H1 (cell line): ENCODE measurements around the gene BTK. TPM values are rescaled to one million over a fixed set of nuclear protein-coding genes. Genes with fewer than 3 reads are reported as not detected.

Source experiments
- CTCF ChIA-PET: fragments of 300-600 bp; sonication (Branson Sonifier 250); formaldehyde crosslinking; loops from one replicate; lab custom pipeline; 2021; ENCODE audit not compliant: partially characterized antibody; lab: Charles Lee
- POLR2A ChIA-PET: fragments of 300-600 bp; sonication (Branson Sonifier 250); formaldehyde crosslinking; loops from one replicate; lab custom pipeline; 2021; ENCODE audit warnings: inconsistent platforms; ENCODE audit not compliant: partially characterized antibody; lab: Charles Lee
- DNase-seq, 2 experiments: peaks; one replicate each; pipeline versions ENCODE4 v3.0.0 to v3.0.0-alpha.2; 2010 to 2022; ENCODE audit warnings: low spot score in 2 of 2, low read depth in 1 of 2, mixed read lengths in 1 of 2
- FAIRE-seq: peaks from 2 replicates; lab custom pipeline; 2011; peaks lifted over from hg19 to GRCh38; lab: Jason Lieb, UNC
- H2AFZ ChIP-seq: 2 replicates; pipeline ENCODE4 v1.8.1; 2012; ENCODE audit warnings: low read length, inconsistent platforms
- H2AK5ac ChIP-seq: 2 replicates; pipeline ENCODE4 v1.6.1; 2013; ENCODE audit warnings: low read depth, low read length
- H2BK120ac ChIP-seq: replicated peaks from 2 replicates; pipeline ENCODE3; 2013; ENCODE audit warnings: low read depth, low read length, inconsistent platforms
- H2BK12ac ChIP-seq: 2 replicates; pipeline ENCODE4 v1.6.1; 2013; ENCODE audit warnings: low read depth, low read length
- H2BK15ac ChIP-seq: 2 replicates; pipeline ENCODE4 v1.6.1; 2013; ENCODE audit warnings: low read length
- H2BK20ac ChIP-seq: 2 replicates; pipeline ENCODE4 v1.6.1; 2013; ENCODE audit warnings: low read length
- H2BK5ac ChIP-seq: 2 replicates; pipeline ENCODE4 v1.6.1; 2013; ENCODE audit warnings: low read depth, low read length
- H3K14ac ChIP-seq: 2 replicates; pipeline ENCODE4 v1.6.1; 2013; ENCODE audit warnings: inconsistent platforms; ENCODE audit not compliant: insufficient read length
- H3K18ac ChIP-seq: 2 replicates; pipeline ENCODE4 v1.6.1; 2013; ENCODE audit warnings: low read length; ENCODE audit errors: extremely low read depth
- H3K23ac ChIP-seq: 2 replicates; pipeline ENCODE4 v1.6.1; 2013; ENCODE audit warnings: inconsistent platforms; ENCODE audit not compliant: insufficient read length
- H3K23me2 ChIP-seq: 2 replicates; pipeline ENCODE4 v1.6.1; 2013; ENCODE audit warnings: low read depth, low read length
- H3K27ac ChIP-seq: 2 replicates; pipeline ENCODE4 v1.6.1; 2011; ENCODE audit warnings: low read depth, low read length, inconsistent platforms
- H3K27me3 ChIP-seq, 4 experiments: replicated peaks in 1 of 4; 1 replicate in 1 of 4; 2 replicates in 3 of 4; pipeline versions ENCODE4 v1.6.1 to v1.8.1; 2011 to 2013; ENCODE audit warnings: low read length in 3 of 4, mild to moderate bottlenecking in 3 of 4, inconsistent platforms in 2 of 4, mixed read lengths in 2 of 4, moderate library complexity in 1 of 4; ENCODE audit not compliant: control insufficient read depth in 3 of 4, insufficient read depth in 3 of 4; ENCODE audit errors: extremely low read depth in 1 of 4
- H3K36me3 ChIP-seq, 4 experiments: 2 replicates each; pipeline versions ENCODE4 v1.6.1 to v1.8.1; 2011 to 2013; ENCODE audit warnings: mild to moderate bottlenecking in 4 of 4, low read length in 3 of 4, moderate library complexity in 2 of 4, control low read depth in 1 of 4, inconsistent platforms in 1 of 4; ENCODE audit not compliant: insufficient read depth in 4 of 4, control insufficient read depth in 2 of 4
- H3K4ac ChIP-seq: replicated peaks from 2 replicates; pipeline ENCODE3; 2013; ENCODE audit warnings: low read length, low read depth, mixed read lengths, inconsistent platforms; ENCODE audit not compliant: insufficient read length
- H3K4me1 ChIP-seq, 4 experiments: replicated peaks in 1 of 4; 1 replicate in 1 of 4; 2 replicates in 3 of 4; pipeline versions ENCODE4 v1.6.1 to v1.8.1; 2011 to 2013; ENCODE audit warnings: low read length in 3 of 4, inconsistent platforms in 2 of 4, mixed read lengths in 1 of 4; ENCODE audit not compliant: insufficient read depth in 4 of 4, control insufficient read depth in 3 of 4
- H3K4me2 ChIP-seq, 2 experiments: 2 replicates each; pipeline versions ENCODE4 v1.6.1 to v1.8.1; 2011 to 2013; ENCODE audit warnings: low read depth in 2 of 2, low read length in 2 of 2, control low read depth in 1 of 2, inconsistent platforms in 1 of 2, mild to moderate bottlenecking in 1 of 2; ENCODE audit not compliant: insufficient read depth in 1 of 2
- H3K4me3 ChIP-seq, 4 experiments: fragments of 200-600, 300-600 bp in 1 of 4; sonication (generic), shearing (Covaris generic), sonication (Bioruptor Twin) in 1 of 4; 2 replicates each; pipeline versions ENCODE4 v1.5.1 to v1.8.1; 2011 to 2016; ENCODE audit warnings: low read length in 4 of 4, low read depth in 3 of 4, control low read depth in 2 of 4, inconsistent platforms in 2 of 4, mild to moderate bottlenecking in 2 of 4, mixed read lengths in 1 of 4, moderate library complexity in 1 of 4; ENCODE audit not compliant: insufficient read depth in 2 of 4; ENCODE audit errors: extremely low read depth in 1 of 4
- H3K56ac ChIP-seq: replicated peaks from 2 replicates; pipeline ENCODE3; 2013; ENCODE audit warnings: low read depth, mild to moderate bottlenecking, mixed read lengths, low read length, inconsistent platforms; ENCODE audit not compliant: insufficient read length
- H3K79me1 ChIP-seq: 2 replicates; pipeline ENCODE4 v1.6.1; 2013; ENCODE audit warnings: low read depth, low read length, control low read depth
- H3K79me2 ChIP-seq, 2 experiments: 2 replicates each; pipeline versions ENCODE4 v1.6.1 to v1.8.1; 2012 to 2013; ENCODE audit warnings: low read length in 2 of 2, mild to moderate bottlenecking in 2 of 2, inconsistent platforms in 1 of 2; ENCODE audit not compliant: insufficient read depth in 2 of 2, control insufficient read depth in 1 of 2
- H3K9ac ChIP-seq, 4 experiments: replicated peaks in 1 of 4; 1 replicate in 1 of 4; 2 replicates in 3 of 4; pipeline versions ENCODE4 v1.6.1 to v1.8.1; 2011 to 2013; ENCODE audit warnings: low read depth in 3 of 4, low read length in 3 of 4, control low read depth in 2 of 4, mild to moderate bottlenecking in 2 of 4, moderate library complexity in 2 of 4, inconsistent platforms in 1 of 4; ENCODE audit errors: extremely low read depth in 1 of 4
- H3K9me3 ChIP-seq, 2 experiments: 2 replicates each; pipeline versions ENCODE4 v1.6.1 to v1.8.1; 2012 to 2013; ENCODE audit warnings: mild to moderate bottlenecking in 2 of 2, moderate library complexity in 2 of 2, control low read depth in 1 of 2, inconsistent platforms in 1 of 2, low read depth in 1 of 2, low read length in 1 of 2, mixed read lengths in 1 of 2; ENCODE audit not compliant: insufficient read depth in 2 of 2
- H4K20me1 ChIP-seq, 2 experiments: replicated peaks in 1 of 2; 2 replicates each; pipeline versions ENCODE3 to v1.8.1; 2011 to 2013; ENCODE audit warnings: inconsistent platforms in 2 of 2, low read length in 2 of 2, mild to moderate bottlenecking in 1 of 2; ENCODE audit not compliant: insufficient read depth in 2 of 2, control insufficient read depth in 1 of 2
- H4K5ac ChIP-seq: 2 replicates; pipeline ENCODE4 v1.6.1; 2013; ENCODE audit warnings: low read length, low read depth, mixed read lengths, inconsistent platforms; ENCODE audit not compliant: insufficient read length
- H4K8ac ChIP-seq: 2 replicates; pipeline ENCODE4 v1.8.0; 2013; ENCODE audit warnings: mild to moderate bottlenecking, moderate library complexity, low read length, inconsistent platforms; ENCODE audit not compliant: insufficient read depth; ENCODE audit errors: extremely low read depth
- H4K91ac ChIP-seq: replicated peaks from 2 replicates; pipeline ENCODE3; 2013; ENCODE audit warnings: low read length, mixed read lengths, inconsistent platforms; ENCODE audit not compliant: insufficient read length
- BCL11A ChIP-seq, 2 experiments: IDR thresholded peaks; one replicate each; pipeline ENCODE4 v1.6.1; 2011; ENCODE audit warnings: low read depth in 2 of 2, low read length in 2 of 2, mild to moderate bottlenecking in 2 of 2
- CHD2 ChIP-seq: IDR thresholded peaks from 2 replicates; pipeline ENCODE4 v1.6.1; 2012; ENCODE audit warnings: low read length, improper control_type of control experiment
- EP300 ChIP-seq, 2 experiments: IDR thresholded peaks; 1 replicate in 1 of 2; 2 replicates in 1 of 2; pipeline ENCODE4 v1.6.1; 2011 to 2012; ENCODE audit warnings: low read depth in 2 of 2, low read length in 2 of 2, mild to moderate bottlenecking in 2 of 2, borderline replicate concordance in 1 of 2, inconsistent platforms in 1 of 2, moderate library complexity in 1 of 2
- KDM4A ChIP-seq: IDR thresholded peaks from one replicate; pipeline ENCODE4 v1.7.1; 2012; ENCODE audit warnings: low read depth, mild to moderate bottlenecking, moderate library complexity, low read length, inconsistent platforms; ENCODE audit not compliant: severe bottlenecking
- NRF1 ChIP-seq: IDR thresholded peaks from 2 replicates; pipeline ENCODE4 v1.6.1; 2011; ENCODE audit warnings: mild to moderate bottlenecking, low read depth, low read length, improper control_type of control experiment
- SP4 ChIP-seq: IDR thresholded peaks from 2 replicates; pipeline ENCODE4 v1.6.1; 2012; ENCODE audit warnings: low read length, inconsistent platforms
- TEAD4 ChIP-seq: IDR thresholded peaks from 2 replicates; pipeline ENCODE4 v1.6.1; 2012; ENCODE audit warnings: low read depth, low read length, inconsistent platforms, mixed read lengths
- WGBS, 2 experiments: shearing (Covaris generic) in 1 of 2; methylation state at CpG; one replicate each; pipeline versions ENCODE4 v1.1.6 to v1.1.7; 2013 to 2015; ENCODE audit warnings: low lambda C conversion rate in 2 of 2, mixed read lengths in 2 of 2, inconsistent platforms in 1 of 2, low coverage in 1 of 2, missing lambda C conversion rate in 1 of 2; ENCODE audit not compliant: insufficient replicate concordance in 2 of 2, insufficient coverage in 1 of 2, insufficient read length in 1 of 2; ENCODE audit errors: extremely low coverage in 1 of 2, missing lambda C conversion rate in 1 of 2; 5-methylcytosine and 5-hydroxymethylcytosine counted together
- polyA plus RNA-seq, 7 experiments: library from polyadenylated mRNA; depleted of rRNA in 3 of 7; stranded (reverse) in 5 of 7; unstranded in 2 of 7; fragments of >200 nt in 5 of 7; fragments of 200-250 nt in 2 of 7; gene quantifications; 1 replicate in 5 of 7; 2 replicates in 1 of 7; 4 replicates in 1 of 7; pipeline versions ENCODE4 v1.2.1 to v1.2.3, GENCODE V29; 2011 to 2013; ENCODE audit warnings: missing spikeins in 2 of 7, mixed read lengths in 2 of 7
- total RNA-seq: library from RNA; stranded (reverse); fragmentation: NEBNext Ultra II Directional; extraction: Animal tissue kit (Norgen Biotek cat#: 25700); gene quantifications from 2 replicates; pipeline ENCODE4 v1.2.1, GENCODE V29; 2021
- TF ChIP-seq, protein P1 (sequence below): IDR thresholded peaks from 2 replicates; pipeline ENCODE4 v1.6.1; 2011; ENCODE audit warnings: low read depth, mild to moderate bottlenecking, low read length; ENCODE audit not compliant: insufficient read depth

BTK gene
- total and polyA plus RNA-seq, 2 of the 8 experiments (the other 6 are each of a cell fraction or from before 2014, with no cell fraction given): 0.06 to 0.20 TPM

DNA sequence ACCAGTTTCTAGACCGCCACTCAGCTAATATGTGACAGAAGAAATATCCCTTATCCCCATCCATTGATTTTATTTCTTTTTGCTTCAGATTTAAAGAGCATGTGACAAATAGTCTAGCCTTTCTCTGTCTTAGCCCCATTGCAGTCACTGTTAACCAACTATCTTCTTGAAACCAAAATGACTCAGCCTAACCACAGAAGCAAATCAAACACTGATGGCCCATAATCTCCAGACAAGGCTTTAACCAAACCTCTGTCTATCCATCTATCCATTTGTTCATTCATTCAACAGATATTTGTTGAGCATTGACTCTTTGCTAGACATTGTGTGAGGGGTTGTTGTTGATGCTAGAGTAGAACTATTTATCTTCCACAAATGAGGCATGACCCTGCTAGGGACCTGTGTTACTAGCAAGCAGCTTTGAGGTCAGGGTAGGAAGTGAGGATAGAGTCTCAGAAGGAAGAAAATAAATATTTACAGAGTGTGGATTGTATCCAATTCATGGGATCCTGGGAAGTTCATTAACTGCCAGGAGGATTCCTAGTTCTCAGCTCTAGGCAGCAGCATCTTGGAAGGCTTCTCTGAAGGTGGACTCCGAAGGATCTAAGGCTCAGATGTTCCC is 44.6 kb upstream of the BTK start:
- no peak overlapping the region for H3K18ac ChIP-seq
- H2BK120ac ChIP-seq: no peak overlapping the region
- H3K4me1 ChIP-seq: no peaks in the 10 kb centered on the region
- no peaks in the 10 kb centered on the region for H3K79me2 ChIP-seq
- H2BK12ac ChIP-seq: no peak overlapping the region
- ChIA-PET CTCF (no interaction called here), POLR2A (no interaction called here)
- H4K20me1 ChIP-seq: no peaks in the 10 kb centered on the region
- H2BK15ac ChIP-seq: no peak overlapping the region
- no peak overlapping the region for H2AK5ac ChIP-seq
- H3K23ac ChIP-seq: no peak overlapping the region
- FAIRE-seq: no peak
- H2AFZ ChIP-seq: no peak overlapping the region
- no peaks in the 10 kb centered on the region for H3K23me2 ChIP-seq
- H2BK5ac ChIP-seq: no peak overlapping the region
- TF ChIP-seq TEAD4: no peak
- no peak for TF ChIP-seq KDM4A
- TF ChIP-seq SP4: no peak
- TF ChIP-seq NRF1: no peak
- TF ChIP-seq, protein P1, sequence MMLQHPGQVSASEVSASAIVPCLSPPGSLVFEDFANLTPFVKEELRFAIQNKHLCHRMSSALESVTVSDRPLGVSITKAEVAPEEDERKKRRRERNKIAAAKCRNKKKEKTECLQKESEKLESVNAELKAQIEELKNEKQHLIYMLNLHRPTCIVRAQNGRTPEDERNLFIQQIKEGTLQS: no peak
- no peak for TF ChIP-seq CHD2
- TF ChIP-seq BCL11A (IDR thresholded peaks at IDR 0.05; ENCODE audit: low read depth in 2 of 2, low read length in 2 of 2): no peak
- TF ChIP-seq EP300 (IDR thresholded peaks at IDR 0.05; ENCODE audit: borderline replicate concordance in 1 of 2, low read depth in 2 of 2, low read length in 2 of 2): no peak
- no peak overlapping the region for H3K4ac ChIP-seq
- H3K27ac ChIP-seq: no peak overlapping the region
- no peak overlapping the region for H3K9ac ChIP-seq
- no peak overlapping the region for H2BK20ac ChIP-seq
- no peak overlapping the region for H4K91ac ChIP-seq
- no peak overlapping the region for H3K4me2 ChIP-seq
- no peak overlapping the region for H3K14ac ChIP-seq
- no peak overlapping the region for H4K8ac ChIP-seq
- H3K27me3 ChIP-seq: no peaks in the 10 kb centered on the region
- H3K4me3 ChIP-seq: no peak overlapping the region
- H3K36me3 ChIP-seq: peaks cover 0 to 18% (median 2%) of the 10 kb centered on the region in 4 experiments; a peak in 4 of 8 replicates
- DNase-seq: no peak
- 0 out of 4 replicates have a peak, but pooled peaks cover 0 to 3% of the 10 kb centered on the region in 2 experiments for H3K9me3 ChIP-seq
- no peak overlapping the region for H4K5ac ChIP-seq
- no peak overlapping the region for H3K56ac ChIP-seq
- no peaks in the 10 kb centered on the region for H3K79me1 ChIP-seq
- 94% methylated on average over 2 of the region's 2 CpGs; no CpG with 5 or more reads in 1 of the 2 experiments for WGBS, 2 experiments
